GM12878 (cell line): Measurements from ENCODE around the gene TRPC6. TPM values are rescaled to one million over a fixed set of nuclear protein-coding genes. Genes with fewer than 3 reads are reported as not detected.

ENCODE experiments used
- ATAC-seq: fragments of 200-7000 bp; cut with Tn5 transposase; 3 replicates; pipeline ENCODE4 v1.9.1; 2020; ENCODE audit warnings: mild to moderate bottlenecking, moderate library complexity
- BruUV-seq: library from RNA; stranded (reverse); fragments of 400-500 nt; replicated peaks from 2 replicates; lab custom pipeline; 2021; lab: Mats Ljungman, UMichigan
- CTCF ChIA-PET: fragments of 300-600 bp; sonication (Branson Sonifier 250); formaldehyde crosslinking; extraction: SDS; loops from one replicate; lab custom pipeline; 2021; ENCODE audit warnings: inconsistent platforms; lab: Yijun Ruan, JAX
- POLR2A ChIA-PET: fragments of 350-600 bp; formaldehyde crosslinking; extraction: SDS; loops from one replicate; lab custom pipeline; 2021; ENCODE audit warnings: inconsistent platforms; lab: Charles Lee
- RAD21 ChIA-PET: fragments of 300-600 bp; sonication (Branson Sonifier 250); formaldehyde crosslinking; loops from one replicate; lab custom pipeline; 2023; ENCODE audit warnings: antibody characterized with exemption; ENCODE audit not compliant: unreplicated experiment; lab: Charles Lee
- SMC1A ChIA-PET: fragments of 300-600 bp; sonication (Branson Sonifier 250); formaldehyde crosslinking; loops from one replicate; lab custom pipeline; 2023; ENCODE audit not compliant: unreplicated experiment, uncharacterized antibody; lab: Charles Lee
- DNase-seq: peaks from one replicate; pipeline ENCODE4 v3.0.0-alpha.2; 2011; ENCODE audit warnings: low read depth, low spot score
- FAIRE-seq: peaks from 3 replicates; lab custom pipeline; 2011; peaks lifted over from hg19 to GRCh38; lab: Jason Lieb, UNC
- H2AFZ ChIP-seq: 2 replicates; pipeline ENCODE4 v1.6.0; 2011; ENCODE audit warnings: low read depth, low read length, control low read depth; ENCODE audit not compliant: control insufficient read depth
- H3K27ac ChIP-seq: 2 replicates; pipeline ENCODE4 v1.5.1; 2011; ENCODE audit warnings: control low read depth; ENCODE audit not compliant: control insufficient read depth, insufficient read depth
- H3K27me3 ChIP-seq, 2 experiments: replicated peaks in 1 of 2; 2 replicates each; pipeline versions ENCODE4 v1.6.0 to v1.6.1; 2011; ENCODE audit warnings: low read length in 1 of 2; ENCODE audit not compliant: control insufficient read depth in 2 of 2, insufficient read depth in 2 of 2
- H3K36me3 ChIP-seq, 2 experiments: 2 replicates each; pipeline ENCODE4 v1.5.1; 2011; ENCODE audit warnings: low read length in 1 of 2; ENCODE audit not compliant: control insufficient read depth in 2 of 2, insufficient read depth in 2 of 2
- H3K4me1 ChIP-seq: 2 replicates; pipeline ENCODE4 v1.6.1; 2011; ENCODE audit warnings: mild to moderate bottlenecking, low read length, moderate library complexity, mixed read lengths; ENCODE audit not compliant: control insufficient read depth, insufficient read depth
- H3K4me2 ChIP-seq: 2 replicates; pipeline ENCODE4 v1.6.0; 2011; ENCODE audit warnings: control low read depth; ENCODE audit not compliant: control insufficient read depth, insufficient read depth
- H3K4me3 ChIP-seq: fragments of 200-600 bp; sonication (generic); 2 replicates; pipeline ENCODE4 v1.5.1; 2016
- H3K79me2 ChIP-seq: 2 replicates; pipeline ENCODE4 v1.6.0; 2011; ENCODE audit warnings: low read length; ENCODE audit not compliant: control insufficient read depth, insufficient read depth
- H3K9ac ChIP-seq: 2 replicates; pipeline ENCODE4 v1.8.0; 2011; ENCODE audit warnings: low read length, control low read depth, mixed read lengths; ENCODE audit not compliant: control insufficient read depth, insufficient read depth
- H3K9me3 ChIP-seq: replicated peaks from 3 replicates; pipeline ENCODE4 v1.5.1; 2011; ENCODE audit warnings: mild to moderate bottlenecking, low read length; ENCODE audit not compliant: control insufficient read depth, insufficient read depth
- H4K20me1 ChIP-seq: 2 replicates; pipeline ENCODE4 v1.6.0; 2011; ENCODE audit not compliant: control insufficient read depth, insufficient read depth
- ATF7 ChIP-seq: fragments of 450-650 bp; IDR thresholded peaks from 2 replicates; pipeline ENCODE4 v1.6.1; 2016; ENCODE audit warnings: low read depth, mild to moderate bottlenecking
- BCL3 ChIP-seq: IDR thresholded peaks from 2 replicates; pipeline ENCODE4 v1.6.1; 2011; ENCODE audit warnings: borderline replicate concordance, low read depth, mild to moderate bottlenecking, moderate library complexity, low read length; ENCODE audit not compliant: insufficient read depth, poor library complexity, severe bottlenecking
- BRCA1 ChIP-seq: IDR thresholded peaks from 2 replicates; pipeline ENCODE4 v1.6.1; 2011; ENCODE audit warnings: low read depth, low read length, improper control_type of control experiment
- CEBPZ ChIP-seq: fragments of 150-350 bp; IDR thresholded peaks from 2 replicates; pipeline ENCODE4 v1.6.1; 2016; ENCODE audit warnings: low read depth, low read length
- IKZF2 ChIP-seq, 2 experiments: fragments of 450-650 bp; IDR thresholded peaks; 2 replicates each; pipeline ENCODE4 v1.6.1; 2017; ENCODE audit warnings: mild to moderate bottlenecking in 2 of 2, moderate library complexity in 2 of 2
- KLF5 ChIP-seq: fragments of 450-650 bp; IDR thresholded peaks from 2 replicates; pipeline ENCODE4 v1.6.1; 2014; ENCODE audit warnings: mild to moderate bottlenecking; ENCODE audit not compliant: partially characterized antibody
- LARP7 ChIP-seq: fragments of 450-650 bp; IDR thresholded peaks from 2 replicates; pipeline ENCODE4 v1.6.1; 2017; ENCODE audit warnings: mild to moderate bottlenecking
- POU2F2 ChIP-seq: IDR thresholded peaks from 3 replicates; pipeline ENCODE4 v1.6.1; 2011; ENCODE audit warnings: low read depth, mild to moderate bottlenecking, low read length, borderline replicate concordance
- RAD21 ChIP-seq: IDR thresholded peaks from 2 replicates; pipeline ENCODE4 v1.6.1; 2011; ENCODE audit warnings: mild to moderate bottlenecking, low read depth, low read length, moderate library complexity; ENCODE audit not compliant: insufficient read depth
- RBBP5 ChIP-seq: fragments of 200-600 bp; sonication (generic); conservative IDR thresholded peaks from 2 replicates; pipeline ENCODE4 v1.6.1; 2016
- USF2 ChIP-seq: IDR thresholded peaks from 2 replicates; pipeline ENCODE4 v1.6.1; 2011; ENCODE audit warnings: low read depth, low read length, improper control_type of control experiment, borderline replicate concordance
- WGBS: methylation state at CpG from one replicate; pipeline ENCODE4 v1.1.6; 2016; ENCODE audit warnings: low lambda C conversion rate; ENCODE audit not compliant: insufficient replicate concordance, insufficient coverage; ENCODE audit errors: missing lambda C conversion rate; 5-methylcytosine and 5-hydroxymethylcytosine counted together
- in situ Hi-C: fragments of 300-500 bp; cut with MboI; formaldehyde crosslinking; loops from 9 replicates; pipeline ENCODE4 v1.14.3; 2018; ENCODE audit warnings: mixed read lengths
- intact Hi-C: fragments of 100-400 bp; cut with micrococcal nuclease; formaldehyde crosslinking; loops from one replicate; pipeline ENCODE4 v1.14.2; 2022; ENCODE audit not compliant: unreplicated experiment
- polyA plus RNA-seq, 11 experiments: library from polyadenylated mRNA; depleted of rRNA in 4 of 11; unstranded in 6 of 11; stranded (reverse) in 5 of 11; fragments of >200 nt; fragmentation: Nextera tagmentation in 4 of 11; fragmentation: Illumina TruSeq in 1 of 11; extraction: Ambion mirVana in 4 of 11; extraction: Trizol in 1 of 11; gene quantifications; 1 replicate in 1 of 11; 2 replicates in 10 of 11; pipeline versions ENCODE4 v1.2.1 to v1.2.3, GENCODE V29; 2011 to 2016; ENCODE audit warnings: inconsistent platforms in 2 of 11, missing spikeins in 2 of 11, low read depth in 1 of 11
- total RNA-seq, 4 experiments: library from RNA; depleted of rRNA in 3 of 4; stranded (reverse); fragments of >200 nt in 3 of 4; fragmentation: Illumina TruSeq in 1 of 4; extraction: Trizol in 1 of 4; gene quantifications; 2 replicates each; pipeline versions ENCODE4 v1.2.1 to v1.2.3, GENCODE V29; 2013 to 2021

Gene TRPC6
- total and polyA plus RNA-seq, 10 of the 15 experiments (the other 5 are each of a cell fraction or from before 2014, with no cell fraction given), result not detected

GRCh38 chr11:101444164-101444563 is 139.6 kb downstream of the TRPC6 start:
- Histone ChIP-seq H3K9me3 (no peaks in the 10 kb centered on the region), H3K27me3 (no peaks in the 10 kb centered on the region), H3K27ac (no peak overlapping the region), H3K36me3 (no peaks in the 10 kb centered on the region), H3K4me3 (no peak overlapping the region), H3K9ac (no peak overlapping the region), H4K20me1 (no peaks in the 10 kb centered on the region), H2AFZ (no peak overlapping the region), H3K4me1 (no peaks in the 10 kb centered on the region), H3K79me2 (no peaks in the 10 kb centered on the region), H3K4me2 (no peak overlapping the region)
- WGBS, result 24% methylated on average over 5 of the region's 5 CpGs
- ChIA-PET SMC1A (interaction anchor here (1.5 kb wide), 1 partner anchor 8 kb away, joined by 3 read pairs; no protein-coding TSS in a partner anchor), CTCF (no interaction called here), POLR2A (no interaction called here), RAD21 (no interaction called here)
- in situ Hi-C loops (no loop called here), intact Hi-C loops (no loop called here)
- FAIRE-seq (no peak), ATAC-seq (no peak), DNase-seq (no peak)
- no TSS peak for BruUV-seq
- TF ChIP-seq BCL3 (no peak), LARP7 (no peak), BRCA1 (no peak), POU2F2 (no peak), USF2 (no peak), IKZF2 (IDR thresholded peaks at IDR 0.05) (no peak), ATF7 (no peak), RAD21 (no peak), CEBPZ (no peak), KLF5 (no peak), RBBP5 (no peak)
